SU-DHL-6 (cell line): ENCODE results near the gene SCARB1.

Source experiments
- H2AFZ ChIP-seq: fragments of 200-600 bp; sonication (generic); 2 replicates; pipeline ENCODE4 v1.6.1; 2014; ENCODE audit warnings: low read depth, mild to moderate bottlenecking, moderate library complexity, mixed read lengths, antibody characterized with exemption, low read length; ENCODE audit not compliant: severe bottlenecking
- H3F3A ChIP-seq: fragments of 200-600 bp; shearing (Covaris generic); 2 replicates; pipeline ENCODE4 v1.6.0; 2016; ENCODE audit warnings: antibody characterized with exemption, mild to moderate bottlenecking; ENCODE audit not compliant: insufficient read depth
- H3K27ac ChIP-seq: fragments of 200-600 bp; sonication (generic); 2 replicates; pipeline ENCODE4 v1.5.1; 2016; ENCODE audit warnings: low read depth, mild to moderate bottlenecking, low read length, moderate library complexity, mixed read lengths
- H3K27me3 ChIP-seq: fragments of 200-600 bp; sonication (generic), shearing (Covaris generic); 2 replicates; pipeline ENCODE4 v1.6.0; 2014; ENCODE audit warnings: mild to moderate bottlenecking, low read length
- H3K36me3 ChIP-seq: fragments of 200-600 bp; sonication (generic); 2 replicates; pipeline ENCODE4 v1.6.1; 2014; ENCODE audit warnings: mild to moderate bottlenecking, low read length, mixed read lengths
- H3K4me2 ChIP-seq: fragments of 300-600, 200-600 bp; shearing (Covaris generic), sonication (generic); 2 replicates; pipeline ENCODE4 v1.6.0; 2014; ENCODE audit warnings: low read length, low read depth, mild to moderate bottlenecking; ENCODE audit not compliant: poor library complexity, severe bottlenecking
- H3K4me3 ChIP-seq: fragments of 200-600 bp; sonication (generic); 2 replicates; pipeline ENCODE4 v1.5.1; 2014; ENCODE audit warnings: antibody characterized with exemption, low read length, mild to moderate bottlenecking, mixed read lengths; ENCODE audit not compliant: insufficient read depth, poor library complexity, severe bottlenecking
- H3K79me2 ChIP-seq: fragments of 200-600 bp; sonication (generic); 2 replicates; pipeline ENCODE4 v1.6.1; 2014; ENCODE audit warnings: mild to moderate bottlenecking, low read length, moderate library complexity; ENCODE audit not compliant: insufficient read depth
- H3K9ac ChIP-seq: fragments of 200-600 bp; sonication (generic); 2 replicates; pipeline ENCODE4 v1.7.0; 2014; ENCODE audit warnings: mild to moderate bottlenecking, low read length
- H3K9me2 ChIP-seq: fragments of 200-600 bp; sonication (generic); replicated peaks from 2 replicates; pipeline ENCODE4 v1.6.1; 2014; ENCODE audit warnings: low read length; ENCODE audit not compliant: insufficient read depth
- H3K9me3 ChIP-seq: fragments of 200-600 bp; sonication (generic); 2 replicates; pipeline ENCODE4 v1.6.1; 2014; ENCODE audit warnings: low read length, mixed read lengths; ENCODE audit not compliant: insufficient read depth
- H4K20me1 ChIP-seq: fragments of 200-600 bp; sonication (generic); 2 replicates; pipeline ENCODE4 v1.6.1; 2014; ENCODE audit warnings: low read depth, mild to moderate bottlenecking, antibody characterized with exemption, low read length, moderate library complexity, mixed read lengths
- EZH2phosphoT487 ChIP-seq: fragments of 200-600 bp; sonication (generic), shearing (Covaris generic); conservative IDR thresholded peaks from 2 replicates; pipeline ENCODE4 v1.6.1; 2018; ENCODE audit warnings: mild to moderate bottlenecking, antibody characterized with exemption, low read length, moderate library complexity, mixed read lengths
- TF ChIP-seq, protein P1 (sequence below): fragments of 200-600 bp; sonication (generic); IDR thresholded peaks from one replicate; pipeline ENCODE4 v1.5.1; 2017; ENCODE audit warnings: antibody characterized with exemption, mild to moderate bottlenecking, low read length, moderate library complexity; ENCODE audit not compliant: insufficient read depth, poor library complexity, severe bottlenecking

The SCARB1 gene

DNA sequence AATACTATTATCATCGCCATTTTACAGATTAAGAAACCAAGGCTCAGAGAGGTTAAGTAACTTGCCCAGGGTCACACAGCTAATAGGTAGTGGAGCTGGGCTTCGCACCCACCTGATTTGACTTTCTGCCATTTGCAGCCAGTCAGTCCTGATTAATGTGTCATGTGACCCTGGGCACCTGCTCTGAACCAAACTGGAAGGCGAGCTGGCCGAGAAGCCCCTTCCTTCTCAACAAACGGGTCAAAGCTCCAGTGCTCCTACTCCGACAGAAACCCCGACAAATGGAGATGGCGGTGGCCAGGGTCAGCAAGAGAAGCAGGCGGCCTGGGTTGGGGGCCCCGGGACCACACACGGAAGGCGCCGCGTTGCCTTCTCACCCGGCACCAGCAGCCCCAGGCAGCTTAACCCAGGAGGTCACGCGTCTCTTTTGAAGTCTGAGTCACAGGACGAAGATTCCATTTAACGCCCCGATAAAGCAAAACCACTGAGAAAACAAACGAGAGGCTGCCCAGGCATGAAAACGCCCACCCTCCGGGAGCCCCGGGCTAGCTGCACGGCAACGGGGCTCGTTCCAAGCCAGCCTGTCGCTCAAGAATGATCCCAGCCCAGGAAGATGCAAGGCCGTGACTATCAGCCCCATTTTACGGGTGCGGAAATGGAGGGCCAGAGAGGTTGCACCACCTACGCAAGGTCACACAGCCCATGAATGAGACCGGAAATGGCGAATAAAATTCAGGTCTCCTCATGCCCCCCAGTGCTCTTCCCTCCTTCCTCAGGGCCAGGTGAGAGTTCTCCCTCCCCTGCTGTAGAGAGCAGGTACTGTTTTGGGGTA, 124.8 kb downstream of the SCARB1 start:
- no peaks in the 10 kb centered on the region for H4K20me1 ChIP-seq
- no peaks in the 10 kb centered on the region for H3K9me2 ChIP-seq
- no peak overlapping the region for H3K4me2 ChIP-seq
- H3F3A ChIP-seq, result no peaks in the 10 kb centered on the region
- H3K27ac ChIP-seq, result no peak overlapping the region
- H3K9ac ChIP-seq, result no peak overlapping the region
- H3K79me2 ChIP-seq, result no peaks in the 10 kb centered on the region
- H3K9me3 ChIP-seq, result no peaks in the 10 kb centered on the region
- no peaks in the 10 kb centered on the region for H3K36me3 ChIP-seq
- H3K27me3 ChIP-seq, result no peaks in the 10 kb centered on the region
- TF ChIP-seq EZH2phosphoT487, result no peak
- TF ChIP-seq, protein P1, sequence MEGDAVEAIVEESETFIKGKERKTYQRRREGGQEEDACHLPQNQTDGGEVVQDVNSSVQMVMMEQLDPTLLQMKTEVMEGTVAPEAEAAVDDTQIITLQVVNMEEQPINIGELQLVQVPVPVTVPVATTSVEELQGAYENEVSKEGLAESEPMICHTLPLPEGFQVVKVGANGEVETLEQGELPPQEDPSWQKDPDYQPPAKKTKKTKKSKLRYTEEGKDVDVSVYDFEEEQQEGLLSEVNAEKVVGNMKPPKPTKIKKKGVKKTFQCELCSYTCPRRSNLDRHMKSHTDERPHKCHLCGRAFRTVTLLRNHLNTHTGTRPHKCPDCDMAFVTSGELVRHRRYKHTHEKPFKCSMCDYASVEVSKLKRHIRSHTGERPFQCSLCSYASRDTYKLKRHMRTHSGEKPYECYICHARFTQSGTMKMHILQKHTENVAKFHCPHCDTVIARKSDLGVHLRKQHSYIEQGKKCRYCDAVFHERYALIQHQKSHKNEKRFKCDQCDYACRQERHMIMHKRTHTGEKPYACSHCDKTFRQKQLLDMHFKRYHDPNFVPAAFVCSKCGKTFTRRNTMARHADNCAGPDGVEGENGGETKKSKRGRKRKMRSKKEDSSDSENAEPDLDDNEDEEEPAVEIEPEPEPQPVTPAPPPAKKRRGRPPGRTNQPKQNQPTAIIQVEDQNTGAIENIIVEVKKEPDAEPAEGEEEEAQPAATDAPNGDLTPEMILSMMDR, result no peak
- no peak overlapping the region for H3K4me3 ChIP-seq
- no peak overlapping the region for H2AFZ ChIP-seq

GRCh38 chr12:124737772-124738635, 125.7 kb downstream of the SCARB1 start:
- Histone ChIP-seq H3K27ac (no peak overlapping the region), H3K36me3 (no peaks in the 10 kb centered on the region), H3K9me3 (no peaks in the 10 kb centered on the region), H3K27me3 (no peaks in the 10 kb centered on the region), H3K9ac (no peak overlapping the region), H3K4me2 (no peak overlapping the region), H3K4me3 (no peak overlapping the region), H3F3A (no peaks in the 10 kb centered on the region), H2AFZ (no peak overlapping the region), H3K79me2 (no peaks in the 10 kb centered on the region), H4K20me1 (no peaks in the 10 kb centered on the region), H3K9me2 (no peaks in the 10 kb centered on the region)
- no peak for TF ChIP-seq EZH2phosphoT487
- TF ChIP-seq, protein P1, result no peak

DNA sequence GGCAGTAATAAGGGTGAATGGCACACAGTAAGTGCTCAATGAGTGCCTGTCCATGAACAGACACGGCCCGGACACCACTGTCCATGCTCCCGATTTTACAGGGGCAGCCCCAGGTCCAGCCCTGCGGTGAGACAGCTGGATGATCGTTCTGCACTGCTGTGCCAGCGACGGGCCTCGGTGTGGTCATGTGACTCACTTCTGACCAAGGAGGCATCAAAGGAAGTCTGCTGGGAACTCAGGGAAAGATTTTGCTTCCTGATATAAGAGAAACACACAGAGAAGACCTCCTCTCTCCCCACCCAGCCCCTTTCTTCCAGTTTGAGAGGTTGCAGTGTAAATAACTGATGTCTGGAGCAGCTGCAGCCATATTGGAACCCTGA, 126.6 kb downstream of the SCARB1 start:
- no peaks in the 10 kb centered on the region for H4K20me1 ChIP-seq
- no peaks in the 10 kb centered on the region for H3K9me3 ChIP-seq
- no peaks in the 10 kb centered on the region for H3K9me2 ChIP-seq
- no peaks in the 10 kb centered on the region for H3K27me3 ChIP-seq
- H3K9ac ChIP-seq, result no peak overlapping the region
- H2AFZ ChIP-seq, result no peak overlapping the region
- H3K27ac ChIP-seq, result no peak overlapping the region
- H3K79me2 ChIP-seq, result no peaks in the 10 kb centered on the region
- H3K4me3 ChIP-seq, result no peak overlapping the region
- no peaks in the 10 kb centered on the region for H3K36me3 ChIP-seq
- TF ChIP-seq, protein P1, result no peak
- no peak for TF ChIP-seq EZH2phosphoT487
- no peak overlapping the region for H3K4me2 ChIP-seq
- H3F3A ChIP-seq, result no peaks in the 10 kb centered on the region
